SK-N-MC (cell line): ENCODE results near the gene EIF5B.

ENCODE experiments used
- EZH2 ChIP-seq: fragments of 200-600 bp; sonication (generic); IDR thresholded peaks from one replicate; pipeline ENCODE4 v1.6.1; 2017; ENCODE audit warnings: antibody characterized with exemption
- FOXP2 ChIP-seq: optimal IDR thresholded peaks from 2 replicates; pipeline ENCODE3; 2011; ENCODE audit warnings: mild to moderate bottlenecking, moderate library complexity; ENCODE audit not compliant: insufficient read depth; ENCODE audit errors: extremely low read length, control extremely low read depth
- POLR2AphosphoS5 ChIP-seq: IDR thresholded peaks from 2 replicates; pipeline ENCODE4 v1.6.1; 2012; ENCODE audit warnings: mild to moderate bottlenecking, low read depth, low read length, borderline replicate concordance

DNA sequence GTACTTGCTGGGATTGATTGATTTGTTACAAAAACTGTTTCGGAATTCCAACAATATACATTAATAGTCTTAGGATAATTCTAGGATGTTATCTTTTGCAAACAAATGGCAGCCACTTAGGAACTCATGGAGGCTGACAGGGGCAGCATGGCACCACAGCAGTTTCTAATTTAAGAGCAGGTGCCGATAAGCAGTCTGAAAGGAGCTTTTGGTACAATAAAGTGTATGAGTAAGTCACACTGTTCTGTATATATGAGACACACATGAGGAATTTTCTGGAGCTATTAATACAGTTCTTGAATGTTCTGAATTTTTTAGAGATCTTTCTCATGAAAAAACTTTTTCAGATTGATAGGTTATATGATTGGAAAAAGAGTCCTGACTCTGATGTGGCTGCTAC is 52.2 kb downstream of the EIF5B start:
- TF ChIP-seq EZH2 (no peak), POLR2AphosphoS5 (no peak), FOXP2 (no peak)
